HG03575 (cell line): ENCODE data around the gene YIPF6.
"Not testable (repeated sequence)": the region's sequence is repeated elsewhere in the genome, so short reads cannot be mapped to it uniquely, and the experiment has no call there.

Experiments used
- ATAC-seq: cut with Tn5 transposase; IDR thresholded peaks from one replicate; pipeline ENCODE4 v1.9.1; 2021; ENCODE audit not compliant: unreplicated experiment, insufficient number of reproducible peaks, low FRiP score; ENCODE audit errors: extremely low read depth

The YIPF6 gene

GRCh38 chrX:68498508-68499379, at the start of gene YIPF6:
TSS of gene YIPF6 (plus strand) at chrX:68499051. CDS start at chrX:68499067, 16 bp downstream.
- peak; percentile 72 for ATAC-seq

DNA sequence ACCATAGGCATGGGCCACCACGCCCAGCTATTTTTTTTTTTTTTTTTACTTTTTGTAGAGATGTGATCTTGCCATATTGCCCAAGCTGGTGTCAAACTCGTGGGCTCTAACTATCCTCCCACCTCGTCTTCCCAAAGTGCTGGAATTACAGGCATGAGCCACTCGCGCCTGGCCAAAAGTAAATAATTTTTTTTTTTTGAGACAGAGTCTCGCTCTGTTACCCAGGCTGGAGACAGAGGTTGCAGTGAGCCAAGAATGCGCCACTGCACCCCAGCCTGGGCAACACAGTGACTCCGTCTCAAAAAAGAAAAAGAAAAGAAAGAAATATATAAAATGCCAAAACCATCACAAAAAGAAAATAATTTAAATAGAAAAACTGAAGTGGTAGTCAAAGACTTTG, 47.1 kb upstream of the YIPF6 start:
- no peak for ATAC-seq

DNA sequence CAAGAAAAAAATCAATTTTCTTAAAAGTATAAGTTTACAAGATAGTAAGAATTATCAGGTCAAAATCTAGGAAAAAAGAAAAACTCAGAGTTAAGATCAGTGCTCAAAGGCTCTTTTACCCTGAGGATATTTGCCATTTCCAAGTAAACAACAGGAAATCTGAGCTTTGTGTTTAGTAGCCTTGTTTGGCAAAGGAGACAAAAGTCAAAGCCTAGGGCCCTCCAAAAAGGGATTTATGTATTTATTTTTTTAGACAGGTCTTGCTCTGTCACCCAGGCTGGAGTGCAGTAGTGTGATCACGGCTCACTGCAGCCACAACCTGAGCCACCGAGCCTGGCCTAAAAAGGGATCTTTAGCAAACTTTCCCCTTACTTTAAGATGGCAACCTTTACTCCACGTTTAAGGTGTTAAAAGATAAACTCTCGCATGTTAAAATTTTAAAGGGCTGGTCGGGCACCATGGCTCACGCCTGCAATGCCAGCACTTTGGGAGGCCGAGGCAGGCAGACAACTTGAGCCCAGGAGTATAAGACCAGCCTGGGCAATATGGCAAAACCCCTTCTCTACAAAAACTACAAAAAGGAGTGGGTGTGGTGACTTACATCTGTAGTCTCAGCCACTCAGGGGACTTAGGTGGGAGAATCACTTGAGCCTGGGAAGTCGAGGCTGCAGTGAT, 44.2 kb upstream of the YIPF6 start:
- no peak for ATAC-seq

DNA sequence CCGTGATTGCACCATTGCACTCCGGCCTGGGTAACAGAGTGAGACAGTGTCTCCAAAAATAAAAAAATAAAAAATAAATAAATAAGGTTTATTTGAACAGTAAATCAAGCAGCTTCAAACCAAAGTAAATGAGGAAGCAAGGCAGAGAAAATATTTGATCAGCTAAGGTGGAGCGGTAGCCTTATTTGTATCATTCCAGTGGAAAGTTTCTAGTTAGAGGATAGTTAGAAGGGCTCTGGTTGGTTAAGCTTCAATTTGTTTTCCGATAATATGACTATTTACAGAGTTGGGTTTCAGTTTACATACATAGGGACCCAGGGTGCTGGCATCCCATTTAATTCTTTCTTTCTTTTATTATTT, 43.7 kb upstream of the YIPF6 start:
- ATAC-seq: no peak

- no peak for ATAC-seq
Measured at GRCh38 chrX:68461093-68461492, 37.8 kb upstream of the YIPF6 start.

- no peak for ATAC-seq
Measured at GRCh38 chrX:68461576-68461975, 37.3 kb upstream of the YIPF6 start.

- ATAC-seq: no peak
Measured at GRCh38 chrX:68462197-68462596, 36.7 kb upstream of the YIPF6 start.

- ATAC-seq: no peak
Measured at GRCh38 chrX:68462653-68463052, 36.2 kb upstream of the YIPF6 start.

- ATAC-seq: no peak
Measured at GRCh38 chrX:68463880-68464279, 35.0 kb upstream of the YIPF6 start.

DNA sequence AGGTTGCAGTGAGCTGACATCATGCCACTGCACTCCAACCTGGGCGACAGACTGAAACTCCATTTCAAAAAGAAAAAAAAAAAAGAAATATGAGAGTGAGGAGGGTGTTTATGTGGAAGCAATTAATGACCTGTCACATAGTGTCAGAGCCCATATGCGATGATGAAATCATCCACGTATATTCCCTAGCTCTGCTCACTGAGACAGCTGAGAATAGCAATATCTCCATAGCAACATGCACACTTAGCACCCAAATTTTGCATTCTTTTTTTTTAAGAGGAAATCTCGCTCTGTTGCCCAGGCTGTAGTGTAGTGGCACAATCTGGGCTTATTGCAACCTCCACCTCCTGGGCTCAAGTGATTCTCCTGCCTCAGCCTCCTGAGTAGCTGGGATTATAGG, 34.1 kb upstream of the YIPF6 start:
- ATAC-seq: no peak

DNA sequence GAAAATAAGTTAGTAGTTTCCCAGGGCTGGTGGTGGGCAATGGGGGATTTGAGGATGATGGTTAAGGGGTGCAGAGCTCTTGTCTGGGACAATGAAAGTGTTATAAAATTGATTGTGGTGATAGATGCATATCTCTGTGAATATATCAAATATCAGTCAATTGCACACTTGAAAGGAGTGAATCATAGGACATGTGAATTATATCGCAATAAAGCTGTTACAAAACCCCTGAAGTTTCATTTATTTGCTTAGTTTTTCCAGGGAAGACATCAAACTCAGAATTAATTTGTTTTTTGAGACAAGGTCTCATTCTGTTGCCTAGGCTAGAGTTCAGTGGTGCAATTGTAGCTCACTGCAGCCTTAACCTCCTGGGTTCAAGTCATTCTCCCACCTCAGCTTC, 17.9 kb upstream of the YIPF6 start:
- no peak for ATAC-seq

DNA sequence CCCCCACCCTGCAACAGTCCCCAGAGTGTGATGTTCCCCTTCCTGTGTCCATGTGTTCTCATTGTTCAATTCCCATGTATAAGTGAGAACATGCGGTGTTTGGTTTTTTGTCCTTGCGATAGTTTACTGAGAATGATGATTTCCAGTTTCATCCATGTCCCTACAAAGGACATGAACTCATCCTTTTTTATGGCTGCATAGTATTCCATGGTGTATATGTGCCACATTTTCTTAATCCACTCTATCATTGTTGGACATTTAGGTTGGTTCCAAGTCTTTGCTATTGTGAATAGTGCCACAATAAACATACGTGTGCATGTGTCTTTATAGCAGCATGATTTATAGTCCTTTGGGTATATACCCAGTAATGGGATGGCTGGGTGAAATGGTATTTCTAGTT, 12.7 kb upstream of the YIPF6 start:
- ATAC-seq: not testable (repeated sequence)

DNA sequence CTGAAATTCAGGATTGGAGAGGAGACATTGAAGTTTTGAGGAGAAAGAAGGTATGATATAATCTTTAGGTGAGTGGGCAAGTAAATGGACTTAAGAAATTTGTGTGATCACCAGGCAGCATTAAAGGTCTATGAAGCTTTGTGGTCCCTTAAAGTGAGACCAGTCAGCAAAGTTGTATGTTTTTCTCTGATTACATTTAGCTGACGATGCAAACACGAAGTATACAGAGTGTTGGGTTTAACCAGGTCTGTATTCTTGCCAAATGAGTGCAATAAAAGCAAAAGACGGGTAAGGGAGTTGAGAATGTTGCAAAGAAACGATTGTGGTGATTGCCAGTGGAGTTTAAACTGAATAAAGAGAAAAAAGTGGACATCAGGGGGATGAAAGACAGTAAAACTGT, 11.6 kb upstream of the YIPF6 start:
- no peak for ATAC-seq

DNA sequence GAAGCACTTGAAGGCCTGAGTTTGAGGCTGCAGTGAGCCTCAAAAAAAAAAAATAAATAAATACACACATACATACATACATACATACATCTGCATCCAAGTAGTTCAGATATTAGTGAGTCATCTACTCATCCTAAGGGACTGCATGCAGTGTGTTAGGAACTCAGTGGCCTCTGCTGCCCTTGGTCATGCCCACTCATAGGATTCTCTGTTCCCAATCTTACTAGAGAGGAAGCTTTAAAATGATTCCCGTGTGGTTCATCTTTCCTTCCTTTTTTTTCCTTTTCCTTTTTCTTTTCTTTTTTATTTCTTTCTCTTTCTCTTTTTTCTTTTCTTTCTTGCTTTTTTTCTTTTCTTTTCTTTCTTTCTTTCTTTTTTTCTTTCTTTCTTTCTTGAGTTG, 10.9 kb upstream of the YIPF6 start:
- ATAC-seq: no peak

- ATAC-seq: no peak
Measured at GRCh38 chrX:68488657-68489056, 10.2 kb upstream of the YIPF6 start.

DNA sequence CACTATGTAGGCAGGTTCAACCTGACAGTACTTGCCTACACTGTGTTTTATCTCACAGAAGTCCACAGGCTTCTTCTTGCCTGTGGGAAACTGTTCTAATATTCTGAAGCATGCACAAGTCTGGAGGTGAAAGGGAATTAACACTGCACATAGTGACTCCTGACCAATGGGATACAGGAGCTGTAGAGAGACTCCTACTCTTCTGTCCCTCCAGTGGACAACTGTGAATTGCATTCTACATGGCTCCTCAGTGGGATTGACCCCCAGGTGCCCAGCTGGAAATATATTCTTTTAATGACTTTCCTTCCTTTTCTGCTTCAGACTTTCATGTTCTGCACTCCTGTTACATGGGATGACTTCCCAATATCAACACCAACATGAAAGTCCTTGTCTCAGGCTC, 8.2 kb upstream of the YIPF6 start:
- no peak for ATAC-seq

DNA sequence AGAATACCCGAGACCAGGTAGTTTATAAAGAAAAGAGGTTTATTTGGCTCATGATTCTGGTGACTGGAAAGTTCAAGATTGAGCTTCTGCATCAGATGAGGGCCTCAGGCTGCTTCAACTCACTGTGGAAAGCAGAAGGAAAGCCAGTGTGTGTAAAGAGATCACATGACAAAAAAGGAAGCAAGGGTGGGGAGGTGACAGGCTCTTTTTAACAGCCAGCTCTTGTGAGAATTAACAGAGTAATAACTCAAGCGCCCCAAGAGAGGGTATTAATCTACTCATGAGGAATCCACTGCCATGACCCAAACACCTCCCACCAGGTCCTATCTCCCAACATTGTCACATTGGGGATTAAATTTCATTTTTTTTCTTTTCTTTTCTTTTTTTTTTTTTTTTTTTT, 6.3 kb upstream of the YIPF6 start:
- ATAC-seq: no peak

DNA sequence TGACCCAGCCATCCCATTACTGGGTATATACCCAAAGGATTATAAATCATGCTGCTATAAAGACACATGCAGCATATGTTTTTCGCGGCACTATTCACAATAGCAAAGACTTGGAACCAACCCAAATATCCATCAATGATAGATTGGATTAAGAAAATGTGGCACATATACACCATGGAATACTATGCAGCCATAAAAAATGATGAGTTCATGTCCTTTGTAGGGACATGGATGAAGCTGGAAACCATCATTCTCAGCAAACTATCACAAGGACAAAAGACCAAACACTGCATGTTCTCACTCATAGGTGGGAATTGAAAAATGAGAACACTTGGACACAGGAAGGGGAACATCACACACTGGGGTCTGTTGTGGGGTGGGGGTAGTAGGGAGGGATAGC, 5.1 kb upstream of the YIPF6 start:
- ATAC-seq: not testable (repeated sequence)

GRCh38 chrX:68498044-68498507, 775 bp upstream of the YIPF6 start:
- no peak for ATAC-seq
